DND-41 (cell line): ENCODE data around the gene RBM19.

Experiments
- ATAC-seq: fragments of 200-7000 bp; cut with Tn5 transposase; 3 replicates; pipeline ENCODE4 v1.9.1; 2021; ENCODE audit warnings: low read depth; ENCODE audit not compliant: insufficient read depth
- DNase-seq: peaks from one replicate; pipeline ENCODE4 v3.0.0-alpha.2; 2020
- H2AFZ ChIP-seq: 2 replicates; pipeline ENCODE4 v1.6.0; 2012; ENCODE audit warnings: low read depth, low read length
- H3K27ac ChIP-seq: 2 replicates; pipeline ENCODE4 v1.5.1; 2012; ENCODE audit warnings: low read length, inconsistent platforms
- H3K27me3 ChIP-seq: fragments of 200-600 bp; sonication (generic); 2 replicates; pipeline ENCODE4 v1.6.0; 2012; ENCODE audit warnings: low read length, mild to moderate bottlenecking, inconsistent platforms; ENCODE audit not compliant: insufficient read depth, poor library complexity
- H3K36me3 ChIP-seq: 2 replicates; pipeline ENCODE4 v1.5.1; 2012; ENCODE audit warnings: low read length, inconsistent platforms; ENCODE audit not compliant: insufficient read depth
- H3K4me1 ChIP-seq: 2 replicates; pipeline ENCODE4 v1.5.1; 2012; ENCODE audit warnings: mild to moderate bottlenecking, low read length; ENCODE audit not compliant: insufficient read depth
- H3K4me2 ChIP-seq: 2 replicates; pipeline ENCODE4 v1.6.0; 2012; ENCODE audit warnings: mild to moderate bottlenecking, moderate library complexity, low read length, inconsistent platforms; ENCODE audit not compliant: insufficient read depth
- H3K4me3 ChIP-seq, 2 experiments: fragments of 200-600 bp in 1 of 2; shearing (Covaris generic) in 1 of 2; 2 replicates each; pipeline ENCODE4 v1.5.1; 2012 to 2016; ENCODE audit warnings: inconsistent platforms in 2 of 2, low read length in 2 of 2, mild to moderate bottlenecking in 2 of 2, low read depth in 1 of 2, moderate library complexity in 1 of 2
- H3K79me2 ChIP-seq: 2 replicates; pipeline ENCODE4 v1.6.0; 2012; ENCODE audit warnings: low read length, inconsistent platforms; ENCODE audit not compliant: insufficient read depth
- H3K9ac ChIP-seq: 2 replicates; pipeline ENCODE4 v1.6.0; 2012; ENCODE audit warnings: low read depth, mild to moderate bottlenecking, inconsistent platforms, low read length, moderate library complexity
- H3K9me3 ChIP-seq: 2 replicates; pipeline ENCODE4 v1.5.1; 2012; ENCODE audit warnings: low read length, moderate library complexity, mild to moderate bottlenecking, inconsistent platforms; ENCODE audit not compliant: insufficient read depth, severe bottlenecking
- H4K20me1 ChIP-seq: 2 replicates; pipeline ENCODE4 v1.6.0; 2012; ENCODE audit warnings: low read length; ENCODE audit not compliant: insufficient read depth
- CTCF ChIP-seq: IDR thresholded peaks from 2 replicates; pipeline ENCODE4 v1.5.1; 2012; ENCODE audit warnings: borderline replicate concordance, low read length, moderate library complexity, mild to moderate bottlenecking; ENCODE audit not compliant: poor library complexity, severe bottlenecking; ENCODE audit errors: extremely low read depth
- EZH2 ChIP-seq: IDR thresholded peaks from 3 replicates; pipeline ENCODE4 v1.6.1; 2012; ENCODE audit warnings: borderline replicate concordance, low read depth, mild to moderate bottlenecking, moderate library complexity, low read length, inconsistent platforms; ENCODE audit not compliant: severe bottlenecking

RBM19 gene

DNA sequence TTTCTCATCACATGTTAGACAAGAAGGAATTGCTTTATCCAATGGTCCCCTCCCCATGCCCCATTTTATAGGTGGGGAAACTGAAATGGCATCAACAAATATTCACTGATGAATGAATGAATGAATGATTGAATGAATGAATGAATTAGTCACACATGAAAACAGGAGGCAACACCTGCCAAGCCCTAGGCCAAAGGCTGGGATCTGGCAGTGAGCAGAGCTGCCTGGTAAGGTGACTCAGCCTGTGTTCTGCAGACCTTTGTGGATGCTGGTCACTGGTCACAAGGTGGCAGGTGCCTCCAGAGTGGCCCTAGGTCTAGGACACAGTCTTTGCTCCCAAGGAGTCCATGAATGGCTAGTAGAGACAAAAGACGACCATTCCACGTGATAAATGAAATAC is 188.4 kb downstream of the RBM19 start:
- Histone ChIP-seq H3K4me3 (no peak overlapping the region), H4K20me1 (no peaks in the 10 kb centered on the region), H3K9me3 (no peaks in the 10 kb centered on the region), H3K9ac (no peak overlapping the region), H3K27me3 (no peaks in the 10 kb centered on the region), H3K4me2 (no peak overlapping the region), H3K79me2 (no peaks in the 10 kb centered on the region), H3K36me3 (no peaks in the 10 kb centered on the region), H3K4me1 (no peaks in the 10 kb centered on the region), H2AFZ (no peak overlapping the region), H3K27ac (no peak overlapping the region)
- TF ChIP-seq CTCF (no peak), EZH2 (no peak)
- ATAC-seq = no peak
- no peak for DNase-seq

- TF ChIP-seq CTCF (no peak), EZH2 (no peak)
- Histone ChIP-seq H4K20me1 (no peaks in the 10 kb centered on the region), H3K9me3 (no peaks in the 10 kb centered on the region), H3K27ac (no peak overlapping the region), H3K36me3 (no peaks in the 10 kb centered on the region), H2AFZ (no peak overlapping the region), H3K4me2 (no peak overlapping the region), H3K9ac (no peak overlapping the region), H3K4me1 (no peaks in the 10 kb centered on the region), H3K27me3 (no peaks in the 10 kb centered on the region), H3K79me2 (no peaks in the 10 kb centered on the region), H3K4me3 (no peak overlapping the region)
- DNase-seq (no peak), ATAC-seq (no peak)
Measured at GRCh38 chr12:113776536-113776935, 189.6 kb downstream of the RBM19 start.

DNA sequence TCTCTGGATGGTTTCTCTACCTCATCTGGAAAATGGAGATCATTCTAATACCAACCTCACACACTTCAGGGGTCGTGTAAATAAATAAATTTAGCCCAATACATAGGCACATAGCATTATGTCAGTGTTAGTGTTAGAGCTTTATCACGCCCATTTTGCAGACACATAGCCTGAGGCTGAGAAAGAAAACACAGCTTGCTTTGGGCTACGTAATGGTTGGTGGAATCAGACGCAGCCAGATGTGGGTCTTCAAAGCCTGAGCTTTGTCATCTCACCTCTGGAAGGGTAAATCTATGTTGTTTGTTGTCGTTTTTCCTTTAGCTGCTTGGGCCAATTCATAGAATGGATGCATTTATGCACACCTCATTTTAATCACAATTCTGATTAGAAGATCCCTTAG is 191.6 kb downstream of the RBM19 start:
- no peak overlapping the region for H3K9ac ChIP-seq
- DNase-seq = no peak
- no peaks in the 10 kb centered on the region for H4K20me1 ChIP-seq
- H3K4me1 ChIP-seq = no peaks in the 10 kb centered on the region
- no peak overlapping the region for H3K4me2 ChIP-seq
- TF ChIP-seq EZH2 (no peak), CTCF (no peak)
- H3K36me3 ChIP-seq = no peaks in the 10 kb centered on the region
- no peak overlapping the region for H3K4me3 ChIP-seq
- H3K27me3 ChIP-seq = no peaks in the 10 kb centered on the region
- ATAC-seq = no peak
- H3K79me2 ChIP-seq = no peaks in the 10 kb centered on the region
- H2AFZ ChIP-seq = no peak overlapping the region
- no peak overlapping the region for H3K27ac ChIP-seq
- no peaks in the 10 kb centered on the region for H3K9me3 ChIP-seq

DNA sequence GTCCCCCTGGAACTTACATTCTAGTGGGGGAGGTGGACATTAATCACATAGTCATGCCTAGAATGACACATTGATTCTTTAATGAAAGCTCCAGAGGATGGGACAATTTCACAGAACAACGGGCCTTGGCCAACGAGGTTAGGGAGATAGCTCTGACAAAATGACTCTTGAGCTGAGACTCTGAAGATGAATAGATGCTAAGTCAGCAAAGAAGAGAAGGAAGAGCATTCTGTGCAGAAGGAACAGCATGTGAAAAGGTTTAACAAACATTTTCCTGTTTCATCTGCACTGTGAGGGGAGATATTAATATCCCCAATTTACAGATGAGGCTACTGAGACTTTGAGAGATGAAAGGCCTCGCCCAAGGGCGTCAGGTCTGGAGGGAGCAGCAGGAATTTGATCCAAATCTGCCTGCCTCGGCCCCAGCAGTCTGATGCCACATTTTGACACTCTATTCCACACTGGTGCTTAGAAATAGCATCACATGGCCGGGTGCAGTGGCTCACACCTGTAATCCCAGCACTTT is 193.6 kb downstream of the RBM19 start:
- Histone ChIP-seq H2AFZ (no peak overlapping the region), H3K4me3 (no peak overlapping the region)

More for the DNA sequence above, 193.6 kb downstream of the RBM19 start:
- no peak overlapping the region for H3K9ac ChIP-seq
- DNase-seq (no peak), ATAC-seq (no peak)
- H3K9me3 ChIP-seq = no peaks in the 10 kb centered on the region
- no peaks in the 10 kb centered on the region for H3K79me2 ChIP-seq
- H4K20me1 ChIP-seq = no peaks in the 10 kb centered on the region
- no peaks in the 10 kb centered on the region for H3K27me3 ChIP-seq
- TF ChIP-seq EZH2 (no peak), CTCF (no peak)
- no peak overlapping the region for H3K4me2 ChIP-seq
- no peaks in the 10 kb centered on the region for H3K36me3 ChIP-seq
- no peaks in the 10 kb centered on the region for H3K4me1 ChIP-seq
- H3K27ac ChIP-seq = no peak overlapping the region
